Suprapubic skin (tissue), 4 donors: ENCODE results near the gene REG3A. TPM values are rescaled to one million over a fixed set of nuclear protein-coding genes. Genes with fewer than 3 reads are reported as not detected.

Experiments used
- DNase-seq, 2 donors: peaks; one replicate each; pipeline ENCODE4 v3.0.0-alpha.2; 2019; ENCODE audit warnings: low spot score in 2 of 2
- H3K27ac ChIP-seq: fragments of 200-600 bp; sonication (generic); one replicate; pipeline ENCODE4 v1.5.1; 2019
- H3K27me3 ChIP-seq: fragments of 200-600 bp; sonication (generic); one replicate; pipeline ENCODE4 v1.5.1; 2019
- H3K36me3 ChIP-seq: fragments of 200-600 bp; sonication (generic); one replicate; pipeline ENCODE4 v1.5.1; 2019
- H3K4me1 ChIP-seq: fragments of 200-600 bp; sonication (generic); one replicate; pipeline ENCODE4 v1.5.1; 2019
- H3K4me3 ChIP-seq: fragments of 200-600 bp; sonication (generic); one replicate; pipeline ENCODE4 v1.5.1; 2019; ENCODE audit warnings: mild to moderate bottlenecking
- H3K9me3 ChIP-seq: fragments of 200-600 bp; sonication (generic); one replicate; pipeline ENCODE4 v1.5.1; 2019
- CTCF ChIP-seq, 2 donors: fragments of 200-600 bp in 1 of 2; fragments of 450-650 bp in 1 of 2; sonication (generic) in 1 of 2; IDR thresholded peaks; one replicate each; pipeline ENCODE4 v1.5.1; 2016 to 2019; ENCODE audit warnings: antibody characterized with exemption in 2 of 2, mild to moderate bottlenecking in 1 of 2, moderate library complexity in 1 of 2
- EP300 ChIP-seq: sonication (generic); formaldehyde crosslinking; IDR thresholded peaks from one replicate; pipeline ENCODE4 v1.6.1; 2017; ENCODE audit warnings: antibody characterized with exemption
- POLR2A ChIP-seq, 2 donors: fragments of 450-650 bp; IDR thresholded peaks; one replicate each; pipeline ENCODE4 v1.6.1; 2017; ENCODE audit warnings: antibody characterized with exemption in 2 of 2, mild to moderate bottlenecking in 2 of 2, moderate library complexity in 2 of 2
- POLR2AphosphoS5 ChIP-seq, 3 donors: sonication (generic); formaldehyde crosslinking; IDR thresholded peaks; one replicate each; pipeline ENCODE4 v1.6.1; 2017; ENCODE audit warnings: antibody characterized with exemption in 3 of 3
- WGBS: methylation state at CpG from one replicate; pipeline ENCODE4 v1.1.5; 2018; 5-methylcytosine and 5-hydroxymethylcytosine counted together
- total RNA-seq, 4 donors: library from RNA; depleted of rRNA; stranded (reverse); fragments of >200 nt; gene quantifications; one replicate each; pipeline ENCODE4 v1.1.0, GENCODE V29; 2016

REG3A gene
- total RNA-seq, 4 donors from 2014 or later, result 1.8 to 2.8 TPM; not detected in 2

- no peak overlapping the region for H3K27ac ChIP-seq
- no peak for DNase-seq
- no peaks in the 10 kb centered on the region for H3K27me3 ChIP-seq
- H3K9me3 ChIP-seq, result peaks cover 7% of the 10 kb centered on the region
- TF ChIP-seq EP300 (no peak), POLR2AphosphoS5 (IDR thresholded peaks at IDR 0.05) (no peak), CTCF (IDR thresholded peaks at IDR 0.05) (no peak), POLR2A (IDR thresholded peaks at IDR 0.05) (no peak)
- no peak overlapping the region for H3K4me3 ChIP-seq
- WGBS, result 79% methylated on average over 2 of the region's 2 CpGs
- H3K36me3 ChIP-seq, result no peaks in the 10 kb centered on the region
- H3K4me1 ChIP-seq, result no peaks in the 10 kb centered on the region
Observed at GRCh38 chr2:79122676-79123075, 36.9 kb downstream of the REG3A start.

DNA sequence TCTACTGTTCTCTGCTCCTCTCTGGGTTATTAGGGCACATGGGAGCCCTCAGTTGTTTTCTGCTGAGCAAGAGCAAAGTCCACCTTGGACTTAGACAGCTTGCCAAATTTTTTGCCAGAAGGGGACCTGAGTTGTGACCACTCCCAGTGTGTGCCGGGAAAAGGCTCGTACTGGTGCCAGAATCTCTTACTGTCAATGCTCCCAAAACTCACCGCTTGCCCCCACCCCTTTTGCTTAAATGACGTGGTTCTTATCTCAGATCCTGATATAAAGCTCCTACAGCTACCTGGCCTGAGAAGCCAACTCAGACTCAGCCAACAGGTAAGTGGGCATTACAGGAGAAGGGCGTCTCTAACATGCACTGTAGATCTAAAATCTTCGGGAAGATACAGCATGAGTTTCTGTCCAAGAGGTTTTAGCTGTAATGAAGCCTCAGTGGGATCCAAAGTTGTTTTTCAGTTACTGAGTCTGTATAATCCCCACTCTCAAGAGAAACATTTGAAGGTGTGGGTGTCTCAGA, 39.3 kb downstream of the REG3A start, which contains the start of gene REG1A:
TSS of gene REG1A (plus strand) at position 295 of the 520 bp plus-strand sequence. CDS start 374 bp downstream, outside the sequence.
- DNase-seq, result no peak
- 72% methylated on average over 6 of the region's 6 CpGs for WGBS
- Histone ChIP-seq H3K4me1 (no peaks in the 10 kb centered on the region), H3K27ac (no peak within 1 kb of the TSS), H3K9me3 (peaks cover 7% of the 10 kb centered on the region), H3K4me3 (no peak within 1 kb of the TSS), H3K27me3 (no peaks in the 10 kb centered on the region), H3K36me3 (no peaks in the 10 kb centered on the region)
- TF ChIP-seq POLR2A (IDR thresholded peaks at IDR 0.05) (no peak), EP300 (no peak), POLR2AphosphoS5 (IDR thresholded peaks at IDR 0.05) (no peak), CTCF (IDR thresholded peaks at IDR 0.05) (no peak)

- 43% methylated on average over 2 of the region's 2 CpGs for WGBS
- no peak for TF ChIP-seq EP300
- TF ChIP-seq POLR2A (IDR thresholded peaks at IDR 0.05), result no peak
- TF ChIP-seq POLR2AphosphoS5 (IDR thresholded peaks at IDR 0.05), result no peak
- TF ChIP-seq CTCF (IDR thresholded peaks at IDR 0.05), result no peak
- Histone ChIP-seq H3K4me3 (no peak overlapping the region), H3K27me3 (no peaks in the 10 kb centered on the region), H3K27ac (no peak overlapping the region), H3K4me1 (no peaks in the 10 kb centered on the region), H3K9me3 (peaks cover 7% of the 10 kb centered on the region), H3K36me3 (no peaks in the 10 kb centered on the region)
- no peak for DNase-seq
Observed at GRCh38 chr2:79116997-79117928, 42.3 kb downstream of the REG3A start.

- 50% methylated on average over 3 of the region's 3 CpGs for WGBS
- TF ChIP-seq EP300 (no peak), POLR2A (IDR thresholded peaks at IDR 0.05) (no peak), POLR2AphosphoS5 (IDR thresholded peaks at IDR 0.05) (no peak), CTCF (IDR thresholded peaks at IDR 0.05) (no peak)
- H3K4me3 ChIP-seq, result no peak overlapping the region
Observed at GRCh38 chr2:79114797-79115494, 44.6 kb downstream of the REG3A start.

GRCh38 chr2:79112269-79112668, 47.3 kb downstream of the REG3A start:
- no peak overlapping the region for H3K27ac ChIP-seq
- no peak overlapping the region for H3K4me3 ChIP-seq
- no peaks in the 10 kb centered on the region for H3K9me3 ChIP-seq
- WGBS, result 94% methylated on average over 3 of the region's 3 CpGs
- H3K27me3 ChIP-seq, result no peaks in the 10 kb centered on the region
- no peaks in the 10 kb centered on the region for H3K4me1 ChIP-seq
- TF ChIP-seq CTCF (IDR thresholded peaks at IDR 0.05), result no peak
- no peak for TF ChIP-seq POLR2AphosphoS5 (IDR thresholded peaks at IDR 0.05)
- TF ChIP-seq EP300, result no peak
- TF ChIP-seq POLR2A (IDR thresholded peaks at IDR 0.05), result no peak
- H3K36me3 ChIP-seq, result no peaks in the 10 kb centered on the region
- no peak for DNase-seq

More at GRCh38 chr2:79114797-79115494, 44.6 kb downstream of the REG3A start:
- Histone ChIP-seq H3K36me3 (no peaks in the 10 kb centered on the region), H3K4me1 (no peaks in the 10 kb centered on the region), H3K27ac (no peak overlapping the region), H3K9me3 (peaks cover 7% of the 10 kb centered on the region), H3K27me3 (no peaks in the 10 kb centered on the region)
- no peak for DNase-seq
